AG04450 (cell line): Measurements from ENCODE around the gene EXOC4. TPM values are rescaled to one million over a fixed set of nuclear protein-coding genes. Genes with fewer than 3 reads are reported as not detected.

ENCODE experiments used
- CTCF ChIA-PET: fragments of 300-600, 350-600 bp; formaldehyde crosslinking; extraction: SDS; loops from one replicate; lab custom pipeline; 2022; ENCODE audit warnings: antibody characterized with exemption, inconsistent platforms; lab: Charles Lee
- POLR2A ChIA-PET: fragments of 350-600 bp; formaldehyde crosslinking; extraction: SDS; loops from one replicate; lab custom pipeline; 2021; ENCODE audit warnings: antibody characterized with exemption, inconsistent platforms; lab: Yijun Ruan, JAX
- DNase-seq: peaks from one replicate; pipeline ENCODE4 v3.0.0-alpha.2; 2011; ENCODE audit warnings: low read depth, low spot score
- H3K27ac ChIP-seq: one replicate; pipeline ENCODE4 v1.5.1; 2012; ENCODE audit warnings: low read depth, low read length, control low read depth
- H3K27me3 ChIP-seq: one replicate; pipeline ENCODE4 v1.6.0; 2012; ENCODE audit warnings: low read length; ENCODE audit not compliant: control insufficient read depth, insufficient read depth
- H3K4me3 ChIP-seq: 2 replicates; pipeline ENCODE4 v1.5.1; 2011; ENCODE audit warnings: mild to moderate bottlenecking, low read depth, low read length, control low read depth
- H3K9me3 ChIP-seq: 2 replicates; pipeline ENCODE4 v1.5.1; 2012; ENCODE audit warnings: low read length; ENCODE audit not compliant: control insufficient read depth, insufficient read depth
- polyA plus RNA-seq: library from polyadenylated mRNA; depleted of rRNA; stranded (reverse); fragments of >200 nt; gene quantifications from 2 replicates; pipeline ENCODE4 v1.2.3, GENCODE V29; 2011
- TF ChIP-seq, protein P1 (sequence below): IDR thresholded peaks from 2 replicates; pipeline ENCODE4 v1.5.1; 2011; ENCODE audit warnings: low read depth, low read length, control low read depth, inconsistent platforms

EXOC4 gene
- polyA plus RNA-seq, 1 experiment, result 73.5 TPM

DNA sequence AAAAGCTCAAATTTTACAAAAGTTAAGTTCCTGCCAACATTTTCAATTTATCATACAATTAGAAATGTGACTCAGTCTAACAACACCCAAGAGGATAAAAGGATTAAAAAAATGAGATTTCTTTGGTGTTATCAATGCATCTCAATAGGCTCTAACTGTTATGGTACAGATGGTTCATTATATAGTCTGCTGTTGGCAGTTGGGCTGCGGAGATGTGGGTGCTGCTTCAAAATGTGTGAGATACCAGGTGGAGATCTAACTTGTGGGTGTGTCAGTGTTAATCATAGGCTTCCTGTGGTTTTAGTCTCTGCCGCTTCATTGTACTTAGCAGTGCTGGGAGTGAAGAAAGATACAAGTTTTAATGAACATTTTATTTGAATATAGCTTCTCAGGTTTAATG, 231.2 kb downstream of the EXOC4 start:
- CTCF ChIA-PET, result no interaction called here
- no peak overlapping the region for H3K27ac ChIP-seq
- DNase-seq, result no peak
- H3K9me3 ChIP-seq, result no peaks in the 10 kb centered on the region
- H3K4me3 ChIP-seq, result no peak overlapping the region
- TF ChIP-seq, protein P1, sequence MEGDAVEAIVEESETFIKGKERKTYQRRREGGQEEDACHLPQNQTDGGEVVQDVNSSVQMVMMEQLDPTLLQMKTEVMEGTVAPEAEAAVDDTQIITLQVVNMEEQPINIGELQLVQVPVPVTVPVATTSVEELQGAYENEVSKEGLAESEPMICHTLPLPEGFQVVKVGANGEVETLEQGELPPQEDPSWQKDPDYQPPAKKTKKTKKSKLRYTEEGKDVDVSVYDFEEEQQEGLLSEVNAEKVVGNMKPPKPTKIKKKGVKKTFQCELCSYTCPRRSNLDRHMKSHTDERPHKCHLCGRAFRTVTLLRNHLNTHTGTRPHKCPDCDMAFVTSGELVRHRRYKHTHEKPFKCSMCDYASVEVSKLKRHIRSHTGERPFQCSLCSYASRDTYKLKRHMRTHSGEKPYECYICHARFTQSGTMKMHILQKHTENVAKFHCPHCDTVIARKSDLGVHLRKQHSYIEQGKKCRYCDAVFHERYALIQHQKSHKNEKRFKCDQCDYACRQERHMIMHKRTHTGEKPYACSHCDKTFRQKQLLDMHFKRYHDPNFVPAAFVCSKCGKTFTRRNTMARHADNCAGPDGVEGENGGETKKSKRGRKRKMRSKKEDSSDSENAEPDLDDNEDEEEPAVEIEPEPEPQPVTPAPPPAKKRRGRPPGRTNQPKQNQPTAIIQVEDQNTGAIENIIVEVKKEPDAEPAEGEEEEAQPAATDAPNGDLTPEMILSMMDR, result no peak
- POLR2A ChIA-PET, result no interaction called here
- H3K27me3 ChIP-seq, result no peaks in the 10 kb centered on the region

DNA sequence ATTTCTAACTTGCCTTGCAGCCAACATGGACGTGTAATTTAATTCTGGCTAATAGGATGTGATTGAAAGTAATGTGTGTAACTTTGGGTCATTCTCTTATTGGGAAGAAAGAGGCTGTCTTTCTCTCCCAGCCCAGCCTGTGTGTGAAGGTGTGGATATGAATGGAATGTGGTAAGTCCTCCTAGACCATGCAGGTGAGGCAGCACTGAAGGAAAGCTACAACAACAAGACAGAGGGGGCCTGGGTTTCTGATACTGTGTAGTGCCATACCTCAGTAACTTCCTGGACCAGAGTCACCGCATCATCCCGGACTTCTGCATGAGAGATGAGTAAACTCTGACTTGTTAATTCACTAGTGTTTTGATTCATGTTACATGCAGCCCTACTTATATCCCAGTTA, 237.0 kb downstream of the EXOC4 start:
- no peak for DNase-seq
- Histone ChIP-seq H3K27me3 (no peaks in the 10 kb centered on the region), H3K27ac (no peak overlapping the region), H3K9me3 (no peaks in the 10 kb centered on the region), H3K4me3 (no peak overlapping the region)
- CTCF ChIA-PET, result no interaction called here
- POLR2A ChIA-PET, result no interaction called here
- TF ChIP-seq, protein P1, result no peak

DNA sequence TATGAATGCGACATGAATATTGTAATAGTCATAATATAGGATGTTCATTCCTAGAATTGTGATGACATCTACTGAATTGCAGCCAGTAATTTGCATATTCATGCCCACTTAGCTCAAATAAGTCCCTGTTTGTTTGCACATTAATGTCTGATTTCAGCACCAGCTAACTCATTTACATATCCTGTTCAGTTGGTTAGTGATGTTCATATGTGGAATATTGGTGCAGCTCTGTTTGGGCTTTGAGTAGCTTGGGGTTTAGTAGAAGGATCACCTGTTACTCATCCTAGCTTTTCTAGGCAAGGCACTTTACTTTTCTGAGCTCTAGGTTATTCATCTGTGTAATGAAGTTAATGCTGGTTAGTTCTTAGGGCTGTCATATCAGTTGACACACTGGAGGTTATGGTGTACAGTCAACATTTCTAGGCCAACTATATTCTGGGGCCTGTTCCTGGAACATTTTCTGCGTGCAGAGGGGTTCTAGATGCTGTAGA, 238.4 kb downstream of the EXOC4 start:
- Histone ChIP-seq H3K4me3 (no peak overlapping the region), H3K9me3 (no peaks in the 10 kb centered on the region), H3K27ac (no peak overlapping the region), H3K27me3 (no peaks in the 10 kb centered on the region)
- TF ChIP-seq, protein P1, result no peak
- no peak for DNase-seq
- POLR2A ChIA-PET, result interaction anchor here (0.5 kb wide), 1 partner anchor 88 kb away, joined by 3 read pairs; no protein-coding TSS in a partner anchor
- CTCF ChIA-PET, result interaction anchor here (0.8 kb wide), 1 partner anchor 251 kb away, joined by 3 read pairs; no protein-coding TSS in a partner anchor

DNA sequence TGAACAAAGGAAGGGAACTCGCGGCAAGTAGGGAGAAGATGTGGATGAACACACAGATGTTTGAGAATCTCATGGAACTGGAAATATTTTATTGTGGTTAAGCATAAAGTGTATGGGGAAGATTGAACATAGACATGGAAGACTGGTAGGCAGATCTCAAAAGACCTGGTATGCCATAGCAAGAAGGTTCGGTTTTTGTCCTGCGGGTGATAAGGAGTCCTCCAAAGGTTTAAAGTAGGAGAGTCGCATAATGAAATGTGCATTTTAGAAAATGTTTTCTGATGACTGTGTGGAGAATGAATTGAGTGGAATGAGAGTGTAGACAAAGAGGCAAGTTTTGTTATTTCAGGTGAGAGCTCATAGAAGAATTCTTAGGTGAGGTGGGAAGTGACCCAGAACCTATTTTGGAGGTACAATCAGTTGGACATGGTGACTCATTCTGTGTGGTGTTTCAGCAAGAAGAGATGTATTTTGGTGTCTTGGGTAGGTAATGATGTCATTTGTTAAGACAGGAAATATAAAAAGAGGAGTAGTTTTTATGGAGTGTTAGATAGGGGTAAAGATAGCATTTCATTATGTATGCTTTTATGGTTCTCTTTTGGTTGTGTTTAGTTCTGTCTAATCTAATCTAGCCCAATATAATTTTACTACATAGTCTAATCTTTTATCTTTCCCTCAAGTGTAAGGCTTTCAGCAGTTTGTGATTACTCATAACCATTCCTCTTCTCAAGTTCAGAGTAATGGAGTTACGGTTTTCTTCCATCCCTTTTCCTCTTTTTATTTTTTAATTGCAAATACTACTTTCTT, 239.2 kb downstream of the EXOC4 start:
- CTCF ChIA-PET, result no interaction called here

More for the DNA sequence above, 239.2 kb downstream of the EXOC4 start:
- Histone ChIP-seq H3K27me3 (no peaks in the 10 kb centered on the region), H3K4me3 (no peak overlapping the region), H3K27ac (no peak overlapping the region), H3K9me3 (no peaks in the 10 kb centered on the region)
- no peak for DNase-seq
- TF ChIP-seq, protein P1, result no peak
- POLR2A ChIA-PET, result interaction anchor here (0.5 kb wide), 1 partner anchor 89 kb away, joined by 3 read pairs; no protein-coding TSS in a partner anchor
